GM18951 (cell line): ENCODE results near the gene USP13.
"Not testable (repeated sequence)": the region's sequence is repeated elsewhere in the genome, so short reads cannot be mapped to it uniquely, and the experiment has no call there.

ENCODE experiments used
- POLR2A ChIP-seq: IDR thresholded peaks from 4 replicates; pipeline ENCODE4 v1.6.1; 2011; ENCODE audit warnings: mild to moderate bottlenecking; ENCODE audit not compliant: insufficient read length, insufficient read depth; ENCODE audit errors: extremely low read depth
- in situ Hi-C: fragments of 300-500 bp; cut with MboI; formaldehyde crosslinking; loops from one replicate; pipeline ENCODE4 v1.12.0; 2022; ENCODE audit warnings: low sequenced_read_pairs, mixed read lengths, inconsistent platforms; ENCODE audit not compliant: unreplicated experiment

Gene USP13

GRCh38 chr3:179743913-179744312 lies 91.1 kb downstream of the USP13 start:
- in situ Hi-C loops, result no loop called here
- no peak for TF ChIP-seq POLR2A

GRCh38 chr3:179744667-179745066 lies 91.8 kb downstream of the USP13 start:
- in situ Hi-C loops, result no loop called here
- no peak for TF ChIP-seq POLR2A

DNA sequence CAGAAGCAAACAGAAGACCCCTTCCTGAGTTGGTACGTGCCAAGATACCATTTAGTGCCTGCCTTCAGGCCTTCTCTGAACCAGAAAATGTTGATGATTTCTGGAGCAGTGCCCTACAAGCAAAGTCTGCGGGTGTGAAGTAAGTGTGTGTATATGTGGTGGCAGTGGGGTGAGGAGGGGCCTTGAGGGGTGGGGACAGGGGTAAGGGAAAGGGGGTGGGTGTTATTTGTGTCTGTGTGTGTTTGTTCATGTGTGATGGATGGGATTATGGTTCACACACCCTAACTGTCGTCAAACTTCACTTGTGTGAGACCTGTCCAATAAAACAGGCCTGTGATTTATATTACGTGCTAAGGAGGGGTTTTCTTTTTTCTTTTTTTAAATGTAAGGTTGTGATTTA lies 92.2 kb downstream of the USP13 start:
- no peak for TF ChIP-seq POLR2A
- in situ Hi-C loops, result no loop called here

- in situ Hi-C loops, result no loop called here
- TF ChIP-seq POLR2A, result no peak
These were observed 92.9 kb downstream of the USP13 start for GRCh38 chr3:179745716-179746115.

DNA sequence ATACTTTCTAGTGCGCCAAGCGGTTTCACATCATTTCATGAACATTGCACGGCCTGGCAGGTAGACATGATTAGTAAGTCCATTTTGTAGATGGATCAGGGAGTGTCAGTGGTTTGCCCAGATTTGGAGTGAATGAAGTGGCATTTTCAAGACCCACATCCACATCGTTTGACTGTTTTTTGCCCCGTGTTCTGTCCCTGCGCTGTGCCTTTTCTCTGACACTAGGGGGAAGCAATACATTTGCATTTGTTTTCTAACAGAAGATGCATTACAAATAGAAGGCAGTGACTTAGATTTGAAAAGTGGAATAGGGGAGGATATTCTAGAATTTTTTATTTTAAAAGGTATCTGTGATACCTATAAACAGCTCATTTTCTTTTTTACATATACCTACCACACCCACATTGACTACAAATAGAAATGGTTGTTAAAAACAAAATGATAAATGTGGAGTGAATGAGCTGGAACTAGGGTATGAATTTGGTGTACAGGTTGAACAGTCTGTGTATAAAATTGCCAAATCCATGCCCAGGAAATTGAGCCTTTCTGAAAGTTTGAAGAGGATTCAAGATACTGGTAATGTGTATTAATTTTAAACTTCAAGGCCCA lies 98.0 kb downstream of the USP13 start:
- in situ Hi-C loops, result no loop called here

DNA sequence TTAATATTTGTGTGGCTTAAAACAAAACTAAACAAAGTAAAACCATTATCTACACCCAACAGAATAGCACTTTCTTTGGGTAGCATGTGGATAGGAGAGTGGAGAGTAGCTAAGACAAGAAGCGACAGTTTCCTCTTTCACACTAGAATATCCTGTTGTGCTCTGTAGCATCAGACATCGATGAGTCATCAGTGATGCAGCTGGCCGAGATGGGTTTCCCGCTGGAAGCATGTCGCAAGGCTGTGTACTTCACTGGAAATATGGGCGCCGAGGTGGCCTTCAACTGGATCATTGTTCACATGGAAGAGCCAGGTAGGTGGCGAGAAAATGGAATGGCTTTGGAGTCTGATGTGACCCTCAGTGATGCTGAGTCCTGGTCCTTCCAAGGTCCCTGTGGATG lies 108.1 kb downstream of the USP13 start:
- in situ Hi-C loops, result no loop called here
- no peak for TF ChIP-seq POLR2A

More for the DNA sequence above, 98.0 kb downstream of the USP13 start:
- TF ChIP-seq POLR2A, result no peak

DNA sequence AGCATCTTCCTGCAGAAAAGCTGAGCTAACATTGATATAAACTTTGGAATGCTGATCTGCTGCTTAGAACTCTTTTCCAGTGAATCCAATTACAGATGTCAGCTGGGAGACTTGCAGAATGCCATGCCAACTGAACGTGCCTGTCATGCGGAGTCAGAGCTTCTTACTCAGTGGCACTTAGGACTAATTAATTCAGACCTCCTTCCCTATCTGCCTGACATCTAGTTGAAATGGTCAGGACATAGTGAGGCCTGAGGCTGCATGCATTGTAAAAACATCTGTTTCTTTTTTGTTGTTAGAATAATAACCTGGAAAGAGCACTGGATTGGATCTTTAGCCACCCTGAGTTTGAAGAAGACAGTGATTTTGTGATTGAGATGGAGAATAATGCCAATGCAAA lies 112.6 kb downstream of the USP13 start:
- in situ Hi-C loops, result no loop called here
- no peak for TF ChIP-seq POLR2A

- in situ Hi-C loops, result no loop called here
- TF ChIP-seq POLR2A, result no peak
These were observed 113.7 kb downstream of the USP13 start for GRCh38 chr3:179766416-179767133.

GRCh38 chr3:179768080-179768479 lies 115.2 kb downstream of the USP13 start:
- no peak for TF ChIP-seq POLR2A
- in situ Hi-C loops, result no loop called here

- TF ChIP-seq POLR2A, result no peak
- in situ Hi-C loops, result no loop called here
These were observed 116.8 kb downstream of the USP13 start for GRCh38 chr3:179769411-179770247.

GRCh38 chr3:179771797-179772196 lies 119.0 kb downstream of the USP13 start:
- in situ Hi-C loops, result no loop called here

GRCh38 chr3:179772297-179772696 lies 119.5 kb downstream of the USP13 start:
- in situ Hi-C loops, result no loop called here
- no peak for TF ChIP-seq POLR2A

More at GRCh38 chr3:179771797-179772196, 119.0 kb downstream of the USP13 start:
- no peak for TF ChIP-seq POLR2A

DNA sequence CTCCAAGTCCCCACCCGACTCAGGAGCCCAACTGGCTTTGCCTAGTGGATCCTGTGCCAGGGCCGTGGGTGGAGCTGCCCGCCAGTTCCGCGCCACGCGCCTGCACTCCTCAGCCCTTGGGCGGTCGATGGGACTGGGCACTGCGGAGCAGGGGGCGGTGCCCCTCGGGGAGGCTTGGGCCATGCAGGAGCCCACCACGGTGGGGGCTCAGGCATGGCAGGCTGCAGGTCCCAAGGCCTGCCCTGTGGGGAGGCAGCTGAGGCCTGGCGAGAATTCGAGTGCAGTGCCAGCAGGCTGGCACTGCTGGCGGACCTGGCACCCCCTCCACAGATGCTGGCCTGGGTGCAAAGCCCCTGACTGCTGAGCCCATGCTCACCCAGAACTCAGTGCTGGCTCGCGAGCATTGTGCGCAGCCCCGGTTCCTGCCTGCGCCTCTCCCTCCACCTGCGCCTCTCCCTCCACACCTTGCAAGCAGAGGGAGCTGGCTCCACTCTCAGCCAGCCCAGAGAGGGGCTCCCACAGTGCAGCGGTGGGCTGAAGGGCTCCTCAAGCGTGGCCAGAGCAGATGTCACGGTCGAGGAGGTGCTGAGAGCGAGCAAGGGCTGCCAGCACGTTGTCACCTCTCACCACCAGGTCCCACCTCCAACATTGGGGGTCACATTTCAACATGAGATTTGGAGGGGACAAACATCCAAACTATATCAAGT lies 122.7 kb downstream of the USP13 start:
- TF ChIP-seq POLR2A, result no peak
- in situ Hi-C loops, result no loop called here

- in situ Hi-C loops, result not testable (repeated sequence)
These were observed 130.0 kb downstream of the USP13 start for GRCh38 chr3:179782841-179783240.
